ENCODE data around the gene PPFIBP1.
A peak's percentile ranks its signal among the peaks of the same experiment; 100 is the strongest.

- peak; percentile 54 for TF ChIP-seq POLR2AphosphoS5 (IDR thresholded peaks at IDR 0.05)
- TF ChIP-seq, protein P1, sequence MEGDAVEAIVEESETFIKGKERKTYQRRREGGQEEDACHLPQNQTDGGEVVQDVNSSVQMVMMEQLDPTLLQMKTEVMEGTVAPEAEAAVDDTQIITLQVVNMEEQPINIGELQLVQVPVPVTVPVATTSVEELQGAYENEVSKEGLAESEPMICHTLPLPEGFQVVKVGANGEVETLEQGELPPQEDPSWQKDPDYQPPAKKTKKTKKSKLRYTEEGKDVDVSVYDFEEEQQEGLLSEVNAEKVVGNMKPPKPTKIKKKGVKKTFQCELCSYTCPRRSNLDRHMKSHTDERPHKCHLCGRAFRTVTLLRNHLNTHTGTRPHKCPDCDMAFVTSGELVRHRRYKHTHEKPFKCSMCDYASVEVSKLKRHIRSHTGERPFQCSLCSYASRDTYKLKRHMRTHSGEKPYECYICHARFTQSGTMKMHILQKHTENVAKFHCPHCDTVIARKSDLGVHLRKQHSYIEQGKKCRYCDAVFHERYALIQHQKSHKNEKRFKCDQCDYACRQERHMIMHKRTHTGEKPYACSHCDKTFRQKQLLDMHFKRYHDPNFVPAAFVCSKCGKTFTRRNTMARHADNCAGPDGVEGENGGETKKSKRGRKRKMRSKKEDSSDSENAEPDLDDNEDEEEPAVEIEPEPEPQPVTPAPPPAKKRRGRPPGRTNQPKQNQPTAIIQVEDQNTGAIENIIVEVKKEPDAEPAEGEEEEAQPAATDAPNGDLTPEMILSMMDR (IDR thresholded peaks at IDR 0.05), result peak; percentile 63 to 88 (median 80)
Observed at GRCh38 chr12:27652174-27652763, 128.3 kb downstream of the PPFIBP1 start.

Measured in prostate gland (tissue), 2 donors.